Measurements from ENCODE around the gene FCF1. TPM values are rescaled to one million over a fixed set of nuclear protein-coding genes. Genes with fewer than 3 reads are reported as not detected.

The FCF1 gene
- total and polyA plus RNA-seq, 9 donors: 19.8 to 60.8 (median 43.1) TPM

GRCh38 chr14:74786796-74787315 lies 73.9 kb downstream of the FCF1 start:
- Histone ChIP-seq H3K27ac (no peak overlapping the region), H3K36me3 (no peaks in the 10 kb centered on the region), H3K27me3 (no peaks in the 10 kb centered on the region), H3K9me3 (peaks cover 0 to 3% of the 10 kb centered on the region in 2 donors), H3K4me3 (no peak overlapping the region), H3K4me1 (ENCODE audit: insufficient read depth) (no peaks in the 10 kb centered on the region)
- no peak for DNase-seq
- 78 to 92% (median 89%) methylated on average over 2 of the region's 2 CpGs for WGBS, 3 donors
- TF ChIP-seq, protein P1, sequence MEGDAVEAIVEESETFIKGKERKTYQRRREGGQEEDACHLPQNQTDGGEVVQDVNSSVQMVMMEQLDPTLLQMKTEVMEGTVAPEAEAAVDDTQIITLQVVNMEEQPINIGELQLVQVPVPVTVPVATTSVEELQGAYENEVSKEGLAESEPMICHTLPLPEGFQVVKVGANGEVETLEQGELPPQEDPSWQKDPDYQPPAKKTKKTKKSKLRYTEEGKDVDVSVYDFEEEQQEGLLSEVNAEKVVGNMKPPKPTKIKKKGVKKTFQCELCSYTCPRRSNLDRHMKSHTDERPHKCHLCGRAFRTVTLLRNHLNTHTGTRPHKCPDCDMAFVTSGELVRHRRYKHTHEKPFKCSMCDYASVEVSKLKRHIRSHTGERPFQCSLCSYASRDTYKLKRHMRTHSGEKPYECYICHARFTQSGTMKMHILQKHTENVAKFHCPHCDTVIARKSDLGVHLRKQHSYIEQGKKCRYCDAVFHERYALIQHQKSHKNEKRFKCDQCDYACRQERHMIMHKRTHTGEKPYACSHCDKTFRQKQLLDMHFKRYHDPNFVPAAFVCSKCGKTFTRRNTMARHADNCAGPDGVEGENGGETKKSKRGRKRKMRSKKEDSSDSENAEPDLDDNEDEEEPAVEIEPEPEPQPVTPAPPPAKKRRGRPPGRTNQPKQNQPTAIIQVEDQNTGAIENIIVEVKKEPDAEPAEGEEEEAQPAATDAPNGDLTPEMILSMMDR (IDR thresholded peaks at IDR 0.05): no peak
- no peak for TF ChIP-seq POLR2A (IDR thresholded peaks at IDR 0.05)
- TF ChIP-seq EP300 (IDR thresholded peaks at IDR 0.05): no peak
- intact Hi-C loops (cut with DNase I): no loop called here

Small RNA genes within 50 kb of the gene (small RNA-seq; reads per million reads assigned to genes)
- gene RF00409: not detected

Other genes starting within 250 kb of the FCF1 start
- gene NPC2, start 219.8 kb upstream of the FCF1 start, total RNA-seq: 100 to 1,000 TPM; 175 to 422 (median 222) TPM
- 100 to 1,000 TPM; 329 to 506 TPM for gene NPC2, start 219.8 kb upstream of the FCF1 start, polyA plus RNA-seq
- gene ISCA2, start 219.4 kb upstream of the FCF1 start, total RNA-seq: 10 to 100 TPM; 11.7 to 32.7 (median 26.9) TPM
- gene ISCA2, start 219.4 kb upstream of the FCF1 start, polyA plus RNA-seq: 10 to 100 TPM; 23.2 to 47.4 TPM
- gene LTBP2, start 100.9 kb upstream of the FCF1 start, total RNA-seq: 10 to 100 TPM; 31.4 to 85.0 (median 61.7) TPM
- gene LTBP2, start 100.9 kb upstream of the FCF1 start, polyA plus RNA-seq: 10 to 100 TPM; 32.2 to 37.8 TPM
- 10 to 100 TPM; 14.8 to 38.1 (median 26.5) TPM for gene AREL1, start 64 bp upstream of the FCF1 start, total RNA-seq
- gene AREL1, start 64 bp upstream of the FCF1 start, polyA plus RNA-seq: 10 to 100 TPM in 1 of 2 donors, 1 to 10 TPM in 1; 8.2 to 24.0 TPM
- 10 to 100 TPM; 58.7 to 92.4 (median 70.2) TPM for gene YLPM1, start 50.2 kb downstream of the FCF1 start, total RNA-seq
- 10 to 100 TPM; 30.1 to 68.4 TPM for gene YLPM1, start 50.2 kb downstream of the FCF1 start, polyA plus RNA-seq
- not detected for gene PROX2, start 163.0 kb downstream of the FCF1 start, total RNA-seq
- gene PROX2, start 163.0 kb downstream of the FCF1 start, polyA plus RNA-seq: not detected
- 10 to 100 TPM; 41.0 to 71.5 (median 68.6) TPM for gene DLST, start 168.8 kb downstream of the FCF1 start, total RNA-seq
- gene DLST, start 168.8 kb downstream of the FCF1 start, polyA plus RNA-seq: 100 to 1,000 TPM in 1 of 2 donors, 10 to 100 TPM in 1; 50.6 to 100 TPM
- 1 to 10 TPM in 5 of 7 donors, under 1 TPM in 2; 0.24 to 3.0 (median 1.8) TPM for gene RPS6KL1, start 210.1 kb downstream of the FCF1 start, total RNA-seq
- gene RPS6KL1, start 210.1 kb downstream of the FCF1 start, polyA plus RNA-seq: 1 to 10 TPM in 1 of 2 donors, under 1 TPM in 1; 0.67 to 1.7 TPM
- gene PGF, start 242.5 kb downstream of the FCF1 start, total RNA-seq: 10 to 100 TPM in 1 of 7 donors, 1 to 10 TPM in 5, not detected in 1; 1.8 to 14.0 (median 3.1) TPM
- gene PGF, start 242.5 kb downstream of the FCF1 start, polyA plus RNA-seq: 1 to 10 TPM; 4.5 to 5.7 TPM